C4-2B (cell line): Measurements from ENCODE around the gene LGI4.
"Not testable (repeated sequence)": the region's sequence is repeated elsewhere in the genome, so short reads cannot be mapped to it uniquely, and the experiment has no call there.

Experiments
- H3K27ac ChIP-seq: fragments of 450-650 bp; 2 replicates; pipeline ENCODE4 v1.5.1; 2017
- CTCF ChIP-seq: fragments of 450-650 bp; conservative IDR thresholded peaks from 2 replicates; pipeline ENCODE4 v1.5.1; 2017; ENCODE audit warnings: mild to moderate bottlenecking
- ZFX ChIP-seq: fragments of 450-650 bp; IDR thresholded peaks from 2 replicates; pipeline ENCODE4 v1.6.1; 2017

Gene LGI4

GRCh38 chr19:35153701-35154524 lies 19.1 kb upstream of the LGI4 start:
- TF ChIP-seq CTCF = no peak; the same call in 1 of the 2 replicates
- TF ChIP-seq ZFX = no peak
- H3K27ac ChIP-seq = no peak overlapping the region

- not testable (repeated sequence) for H3K27ac ChIP-seq
These were observed 18.3 kb upstream of the LGI4 start for GRCh38 chr19:35153129-35153522.

GRCh38 chr19:35151273-35152065 lies 16.6 kb upstream of the LGI4 start:
- no peak for TF ChIP-seq CTCF
- TF ChIP-seq ZFX = no peak

GRCh38 chr19:35150445-35150844 lies 15.6 kb upstream of the LGI4 start:
- TF ChIP-seq ZFX = no peak
- no peak for TF ChIP-seq CTCF
- no peak overlapping the region for H3K27ac ChIP-seq

More at GRCh38 chr19:35151273-35152065, 16.6 kb upstream of the LGI4 start:
- H3K27ac ChIP-seq = no peak overlapping the region

DNA sequence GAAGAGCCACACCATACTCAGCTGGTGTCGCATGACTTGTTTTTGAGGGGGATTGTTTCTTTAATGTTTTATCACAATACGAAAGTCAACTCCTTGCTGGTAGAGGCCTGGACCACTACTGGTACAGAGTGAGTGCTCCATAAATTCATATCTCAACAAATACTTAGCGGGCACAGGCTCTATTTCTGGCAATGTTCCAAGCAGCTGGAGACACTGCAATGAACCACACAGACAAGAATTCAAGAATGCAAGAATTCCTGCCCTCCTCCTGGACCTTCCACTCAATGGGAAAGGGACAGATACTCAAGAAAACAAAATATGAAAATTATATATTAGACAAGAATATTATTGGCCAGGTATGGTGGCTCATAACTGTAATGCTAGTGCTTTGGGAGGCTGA lies 14.6 kb upstream of the LGI4 start:
- no peak overlapping the region for H3K27ac ChIP-seq
- no peak for TF ChIP-seq ZFX
- no peak for TF ChIP-seq CTCF

DNA sequence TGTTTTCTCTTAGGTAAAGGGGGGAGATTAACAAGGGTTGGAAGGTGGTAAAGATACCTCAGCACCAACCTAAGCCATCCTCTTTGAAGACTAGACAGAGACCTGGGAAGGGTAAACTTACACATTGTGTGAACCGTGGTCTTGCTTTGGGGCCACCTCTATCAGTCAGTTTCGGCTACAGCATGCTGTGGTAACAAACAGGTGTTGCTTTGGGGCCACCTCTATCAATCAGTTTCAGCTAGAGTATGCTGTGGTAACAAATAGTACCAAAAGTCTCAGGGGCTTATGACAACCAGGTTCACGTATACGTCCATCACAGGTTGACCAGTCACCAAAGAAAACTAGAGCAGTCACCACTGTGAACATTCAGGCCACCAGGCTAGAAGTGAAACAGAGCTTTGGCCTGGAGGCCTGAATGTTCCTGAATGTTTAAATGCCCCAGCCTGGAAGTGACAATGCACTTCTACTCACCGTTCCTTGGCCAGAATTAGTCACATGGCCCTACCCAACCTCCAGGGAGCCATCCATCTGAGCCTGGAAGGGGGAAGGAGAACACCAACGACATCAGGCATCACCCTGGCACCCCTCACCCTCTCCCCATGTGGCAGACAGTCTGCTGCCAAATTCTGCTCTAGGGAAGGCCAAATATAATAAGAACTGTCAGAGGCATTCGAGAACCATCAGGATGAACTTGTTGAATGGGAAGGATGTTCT lies 12.0 kb upstream of the LGI4 start:
- TF ChIP-seq ZFX (no peak), CTCF (no peak)

DNA sequence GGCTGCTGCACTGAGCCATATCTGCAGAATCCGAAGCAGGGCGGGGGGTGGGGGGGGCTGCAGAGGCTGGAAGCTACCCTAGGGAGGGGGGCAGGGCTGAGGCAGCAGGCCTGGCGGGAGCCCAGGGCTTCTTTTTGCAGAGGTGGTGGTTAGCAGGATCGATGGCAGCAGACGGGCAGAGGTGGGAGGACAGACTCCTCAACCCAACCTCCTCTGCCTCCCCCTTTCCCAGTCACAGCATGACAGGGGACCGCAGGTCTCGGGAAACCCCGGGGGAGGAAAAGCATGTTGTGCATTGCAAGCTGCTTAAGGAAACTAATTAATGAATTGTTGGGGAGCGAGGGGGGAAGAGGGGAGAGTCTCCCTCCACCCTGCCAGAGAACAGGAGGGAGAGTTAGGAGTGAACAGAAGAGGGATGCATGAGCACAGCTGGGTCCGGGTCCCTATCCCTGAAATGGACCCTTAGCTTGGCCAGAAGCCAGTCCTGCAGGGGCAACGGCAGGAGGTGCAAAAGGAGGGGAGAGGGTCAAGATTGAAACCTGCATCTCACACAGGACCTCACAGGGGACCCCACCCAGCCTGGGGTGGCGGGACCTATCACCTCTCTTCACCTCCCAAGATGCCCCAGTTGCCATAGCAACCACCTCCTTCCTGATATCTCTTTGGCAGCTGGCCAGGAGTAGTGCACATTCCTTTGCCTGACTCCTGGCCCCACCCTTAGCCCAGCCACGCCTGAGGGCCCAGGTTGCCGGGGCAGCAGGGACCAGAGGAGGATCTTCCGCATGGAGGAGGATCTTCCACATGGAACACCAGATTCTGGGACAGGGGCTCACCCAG lies 10.0 kb upstream of the LGI4 start:
- no peak overlapping the region for H3K27ac ChIP-seq
- TF ChIP-seq CTCF (no peak), ZFX (no peak)

More for the DNA sequence above, 12.0 kb upstream of the LGI4 start:
- no peak overlapping the region for H3K27ac ChIP-seq
